PFSK-1 (cell line): ENCODE data around the gene GRID1.

Experiments
- FOXP2 ChIP-seq: optimal IDR thresholded peaks from 2 replicates; pipeline ENCODE3; 2011; ENCODE audit warnings: borderline replicate concordance, control low read depth, inconsistent platforms; ENCODE audit not compliant: insufficient read depth; ENCODE audit errors: extremely low read length, extremely low read depth
- POLR2AphosphoS5 ChIP-seq: IDR thresholded peaks from 2 replicates; pipeline ENCODE4 v1.6.1; 2012; ENCODE audit warnings: low read depth, mild to moderate bottlenecking, control low read depth, low read length, moderate library complexity
- SIN3A ChIP-seq: IDR thresholded peaks from 2 replicates; pipeline ENCODE4 v1.6.1; 2012; ENCODE audit warnings: mild to moderate bottlenecking, low read length, moderate library complexity, borderline replicate concordance; ENCODE audit not compliant: insufficient read depth
- TAF1 ChIP-seq: IDR thresholded peaks from 2 replicates; pipeline ENCODE4 v1.6.1; 2012; ENCODE audit warnings: low read length, control low read depth, borderline replicate concordance; ENCODE audit not compliant: insufficient read depth
- TF ChIP-seq, protein P1 (sequence below), 2 experiments: IDR thresholded peaks; 2 replicates each; pipeline versions ENCODE4 v1.6.1 to v1.8.0; 2011 to 2012; ENCODE audit warnings: low read depth in 2 of 2, low read length in 2 of 2, control low read depth in 1 of 2, inconsistent platforms in 1 of 2, mild to moderate bottlenecking in 1 of 2, moderate library complexity in 1 of 2; ENCODE audit not compliant: insufficient read depth in 1 of 2

- no peak for TF ChIP-seq SIN3A
- TF ChIP-seq POLR2AphosphoS5, result no peak
- TF ChIP-seq TAF1, result no peak
- TF ChIP-seq, protein P1, sequence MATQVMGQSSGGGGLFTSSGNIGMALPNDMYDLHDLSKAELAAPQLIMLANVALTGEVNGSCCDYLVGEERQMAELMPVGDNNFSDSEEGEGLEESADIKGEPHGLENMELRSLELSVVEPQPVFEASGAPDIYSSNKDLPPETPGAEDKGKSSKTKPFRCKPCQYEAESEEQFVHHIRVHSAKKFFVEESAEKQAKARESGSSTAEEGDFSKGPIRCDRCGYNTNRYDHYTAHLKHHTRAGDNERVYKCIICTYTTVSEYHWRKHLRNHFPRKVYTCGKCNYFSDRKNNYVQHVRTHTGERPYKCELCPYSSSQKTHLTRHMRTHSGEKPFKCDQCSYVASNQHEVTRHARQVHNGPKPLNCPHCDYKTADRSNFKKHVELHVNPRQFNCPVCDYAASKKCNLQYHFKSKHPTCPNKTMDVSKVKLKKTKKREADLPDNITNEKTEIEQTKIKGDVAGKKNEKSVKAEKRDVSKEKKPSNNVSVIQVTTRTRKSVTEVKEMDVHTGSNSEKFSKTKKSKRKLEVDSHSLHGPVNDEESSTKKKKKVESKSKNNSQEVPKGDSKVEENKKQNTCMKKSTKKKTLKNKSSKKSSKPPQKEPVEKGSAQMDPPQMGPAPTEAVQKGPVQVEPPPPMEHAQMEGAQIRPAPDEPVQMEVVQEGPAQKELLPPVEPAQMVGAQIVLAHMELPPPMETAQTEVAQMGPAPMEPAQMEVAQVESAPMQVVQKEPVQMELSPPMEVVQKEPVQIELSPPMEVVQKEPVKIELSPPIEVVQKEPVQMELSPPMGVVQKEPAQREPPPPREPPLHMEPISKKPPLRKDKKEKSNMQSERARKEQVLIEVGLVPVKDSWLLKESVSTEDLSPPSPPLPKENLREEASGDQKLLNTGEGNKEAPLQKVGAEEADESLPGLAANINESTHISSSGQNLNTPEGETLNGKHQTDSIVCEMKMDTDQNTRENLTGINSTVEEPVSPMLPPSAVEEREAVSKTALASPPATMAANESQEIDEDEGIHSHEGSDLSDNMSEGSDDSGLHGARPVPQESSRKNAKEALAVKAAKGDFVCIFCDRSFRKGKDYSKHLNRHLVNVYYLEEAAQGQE (IDR thresholded peaks at IDR 0.05; ENCODE audit: insufficient read depth in 1 of 2, low read depth in 2 of 2, low read length in 2 of 2), result no peak
- no peak for TF ChIP-seq FOXP2
These were observed 49.0 kb upstream of the GRID1 start for GRCh38 chr10:86415583-86415982.
